ENCODE measurements around the gene ARSB. TPM values are rescaled to one million over a fixed set of nuclear protein-coding genes. Genes with fewer than 3 reads are reported as not detected.

ARSB gene
- total RNA-seq, 1 donor: 38.4 TPM

- TF ChIP-seq CTCF (IDR thresholded peaks at IDR 0.05; ENCODE audit: extremely low read depth, low read depth, low read length): no peak
- no peak for DNase-seq (ENCODE audit: insufficient read length, low spot score, missing footprints)
- no peak overlapping the region for H3K4me3 ChIP-seq (ENCODE audit: insufficient read depth, low read length)
- no peaks in the 10 kb centered on the region for H3K9me3 ChIP-seq (ENCODE audit: low read depth, low read length)
- H3K79me2 ChIP-seq (ENCODE audit: insufficient read depth, low read length): no peaks in the 10 kb centered on the region
- H3K4me2 ChIP-seq (ENCODE audit: insufficient read depth, low read length): no peak overlapping the region
- H3K27me3 ChIP-seq (ENCODE audit: insufficient read depth, low read length): no peaks in the 10 kb centered on the region
- no peak overlapping the region for H3K27ac ChIP-seq (ENCODE audit: low read depth, low read length)
- no peaks in the 10 kb centered on the region for H3K4me1 ChIP-seq (ENCODE audit: insufficient read depth, low read length)
- H4K20me1 ChIP-seq (ENCODE audit: insufficient read depth, low read length): no peaks in the 10 kb centered on the region
- H3K36me3 ChIP-seq (ENCODE audit: insufficient read depth, low read length): no peaks in the 10 kb centered on the region
- no peak overlapping the region for H2AFZ ChIP-seq (ENCODE audit: low read length)
Observed at GRCh38 chr5:78727786-78728761, 257.0 kb downstream of the ARSB start.

Small RNA genes lying within 50 kb of the gene (small RNA-seq; reads per million reads assigned to genes)
- gene AC025755.1: not detected

Other genes starting within 250 kb of the ARSB start
- 7.2 and 9.7 TPM in 2 replicates for gene DMGDH, start 84.4 kb upstream of the ARSB start, total RNA-seq
- 8.3 and 12.1 TPM in 2 replicates for gene BHMT2, start 84.5 kb upstream of the ARSB start, total RNA-seq
- not detected in 2 replicates for gene BHMT, start 126.5 kb upstream of the ARSB start, total RNA-seq